ENCODE measurements around the gene FMNL1.

DNA sequence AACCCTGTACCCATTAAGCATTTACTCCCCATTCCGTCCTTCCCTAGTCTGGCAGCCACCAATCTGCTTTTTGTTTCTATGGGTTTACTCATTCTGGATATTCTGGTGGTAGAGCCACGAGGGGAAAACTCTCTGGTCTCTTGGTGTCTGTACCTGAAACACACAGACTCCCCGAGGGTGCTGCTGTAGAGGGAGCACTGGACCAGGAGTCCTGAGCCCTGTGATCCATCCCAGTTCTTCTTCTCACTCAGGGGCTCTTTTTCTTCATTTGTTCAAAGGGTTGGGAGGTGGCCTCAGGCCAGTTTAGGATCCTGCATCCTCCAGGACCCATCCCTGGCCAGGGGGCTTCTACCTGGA is 45.9 kb upstream of the FMNL1 start:
- TF ChIP-seq, protein P1, sequence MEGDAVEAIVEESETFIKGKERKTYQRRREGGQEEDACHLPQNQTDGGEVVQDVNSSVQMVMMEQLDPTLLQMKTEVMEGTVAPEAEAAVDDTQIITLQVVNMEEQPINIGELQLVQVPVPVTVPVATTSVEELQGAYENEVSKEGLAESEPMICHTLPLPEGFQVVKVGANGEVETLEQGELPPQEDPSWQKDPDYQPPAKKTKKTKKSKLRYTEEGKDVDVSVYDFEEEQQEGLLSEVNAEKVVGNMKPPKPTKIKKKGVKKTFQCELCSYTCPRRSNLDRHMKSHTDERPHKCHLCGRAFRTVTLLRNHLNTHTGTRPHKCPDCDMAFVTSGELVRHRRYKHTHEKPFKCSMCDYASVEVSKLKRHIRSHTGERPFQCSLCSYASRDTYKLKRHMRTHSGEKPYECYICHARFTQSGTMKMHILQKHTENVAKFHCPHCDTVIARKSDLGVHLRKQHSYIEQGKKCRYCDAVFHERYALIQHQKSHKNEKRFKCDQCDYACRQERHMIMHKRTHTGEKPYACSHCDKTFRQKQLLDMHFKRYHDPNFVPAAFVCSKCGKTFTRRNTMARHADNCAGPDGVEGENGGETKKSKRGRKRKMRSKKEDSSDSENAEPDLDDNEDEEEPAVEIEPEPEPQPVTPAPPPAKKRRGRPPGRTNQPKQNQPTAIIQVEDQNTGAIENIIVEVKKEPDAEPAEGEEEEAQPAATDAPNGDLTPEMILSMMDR (IDR thresholded peaks at IDR 0.05), result no peak
- no peak for TF ChIP-seq POLR2A (IDR thresholded peaks at IDR 0.05)
